ENCODE results near the gene LDLRAD4. TPM values are rescaled to one million over a fixed set of nuclear protein-coding genes. Genes with fewer than 3 reads are reported as not detected.

The LDLRAD4 gene
- total RNA-seq, 2 experiments from 2014 or later: 37.3 to 38.5 TPM

- no peak overlapping the region for H3K4me3 Mint-ChIP-seq
Measured at GRCh38 chr18:13380691-13381070, 162.1 kb downstream of the LDLRAD4 start.

GRCh38 chr18:13381331-13381730 lies 162.8 kb downstream of the LDLRAD4 start:
- peak overlapping the region; percentile 99 for H3K27ac Mint-ChIP-seq

More at GRCh38 chr18:13380691-13381070, 162.1 kb downstream of the LDLRAD4 start:
- intact Hi-C loops (cut with micrococcal nuclease): no loop called here
- peak overlapping the region; percentile 60 for H3K27ac Mint-ChIP-seq
- ATAC-seq: no peak
- CTCF ChIA-PET: interaction anchor here (1.3 kb wide), 1 partner anchor 58 kb away, joined by 3 read pairs; no protein-coding TSS in a partner anchor
- POLR2A ChIA-PET: no interaction called here
- H3K36me3 Mint-ChIP-seq (ENCODE audit: low read depth): peaks cover 4% of the 10 kb centered on the region
- peaks cover 85% of the 10 kb centered on the region for H3K4me1 Mint-ChIP-seq (ENCODE audit: low read depth)
- H3K27me3 Mint-ChIP-seq: no peaks in the 10 kb centered on the region
- no peak for TF ChIP-seq CTCF (IDR thresholded peaks at IDR 0.05)
- peaks cover 1% of the 10 kb centered on the region for H3K9me3 Mint-ChIP-seq
- no peak for DNase-seq

GRCh38 chr18:13381944-13382365 lies 163.4 kb downstream of the LDLRAD4 start:
- H3K4me1 Mint-ChIP-seq (ENCODE audit: low read depth): peaks cover 72% of the 10 kb centered on the region

More at GRCh38 chr18:13381331-13381730, 162.8 kb downstream of the LDLRAD4 start:
- POLR2A ChIA-PET: no interaction called here
- Mint-ChIP-seq H3K9me3 (peaks cover 1% of the 10 kb centered on the region), H3K27me3 (no peaks in the 10 kb centered on the region), H3K36me3 (ENCODE audit: low read depth) (peaks cover 4% of the 10 kb centered on the region), H3K4me1 (ENCODE audit: low read depth) (peaks cover 78% of the 10 kb centered on the region), H3K4me3 (peak overlapping the region; percentile 77)
- TF ChIP-seq CTCF (IDR thresholded peaks at IDR 0.05): no peak
- CTCF ChIA-PET: interaction anchor here (1.3 kb wide), 1 partner anchor 57 kb away, joined by 3 read pairs; no protein-coding TSS in a partner anchor
- no peak for DNase-seq
- intact Hi-C loops (cut with micrococcal nuclease): no loop called here
- no peak for ATAC-seq

GRCh38 chr18:13382366-13382953 lies 163.9 kb downstream of the LDLRAD4 start:
- Mint-ChIP-seq H3K4me1 (ENCODE audit: low read depth) (peaks cover 67% of the 10 kb centered on the region), H3K27ac (peak overlapping the region; percentile 99), H3K4me3 (peak overlapping the region; percentile 77), H3K27me3 (no peaks in the 10 kb centered on the region), H3K36me3 (ENCODE audit: low read depth) (peaks cover 4% of the 10 kb centered on the region), H3K9me3 (peaks cover 1% of the 10 kb centered on the region)
- CTCF ChIA-PET: interaction anchor here (1.0 to 1.3 kb wide), 2 partner anchors 73 to 166 kb away, joined by 3 to 6 read pairs; no protein-coding TSS in a partner anchor
- DNase-seq (peak; percentile 38), ATAC-seq (peak; percentile 75)
- intact Hi-C loops (cut with micrococcal nuclease): no loop called here
- TF ChIP-seq CTCF (IDR thresholded peaks at IDR 0.05): no peak
- POLR2A ChIA-PET: interaction anchor here (0.6 to 1.0 kb wide), 3 partner anchors 8 to 162 kb away, joined by 3 to 4 read pairs (median 3); no protein-coding TSS in a partner anchor

More at GRCh38 chr18:13381944-13382365, 163.4 kb downstream of the LDLRAD4 start:
- ATAC-seq (peak; percentile 37), DNase-seq (peak; percentile 48)
- peak overlapping the region; percentile 77 for H3K4me3 Mint-ChIP-seq
- peaks cover 4% of the 10 kb centered on the region for H3K36me3 Mint-ChIP-seq (ENCODE audit: low read depth)
- POLR2A ChIA-PET: interaction anchor here (1.0 kb wide), 1 partner anchor 106 kb away, joined by 4 read pairs; no protein-coding TSS in a partner anchor
- no peaks in the 10 kb centered on the region for H3K27me3 Mint-ChIP-seq
- CTCF ChIA-PET: interaction anchor here (1.3 kb wide), 1 partner anchor 57 kb away, joined by 3 read pairs; no protein-coding TSS in a partner anchor
- peak overlapping the region; percentile 99 for H3K27ac Mint-ChIP-seq
- intact Hi-C loops (cut with micrococcal nuclease): no loop called here
- no peak for TF ChIP-seq CTCF (IDR thresholded peaks at IDR 0.05)
- peaks cover 1% of the 10 kb centered on the region for H3K9me3 Mint-ChIP-seq
